ENCODE measurements around the gene RCBTB2.
A peak's percentile ranks its signal among the peaks of the same experiment; 100 is the strongest.

DNA sequence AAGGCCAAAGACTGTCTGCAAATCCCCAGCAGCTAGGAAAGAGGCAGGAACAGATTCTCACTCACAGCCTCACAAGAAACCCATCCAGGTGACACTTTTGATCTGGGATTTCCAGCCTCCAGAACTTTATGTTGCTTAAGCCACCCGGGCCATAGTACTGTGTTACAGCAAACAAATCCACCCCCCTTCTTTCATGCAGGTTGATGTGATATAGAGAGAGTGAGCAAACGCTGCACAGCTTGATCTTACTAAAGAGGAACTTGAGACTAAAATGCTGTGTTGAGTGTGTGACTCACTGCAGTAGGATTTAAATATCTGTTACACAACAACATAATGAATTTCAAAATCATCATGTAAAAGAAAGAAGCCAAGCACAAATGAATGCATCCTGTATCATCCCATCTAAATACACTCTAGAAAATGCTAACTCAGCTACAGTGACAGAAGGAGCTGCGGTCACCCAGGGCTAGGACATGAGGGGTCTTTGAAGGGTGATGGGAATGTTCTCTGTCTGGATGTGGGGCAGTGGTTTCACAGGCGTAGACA lies 32.2 kb downstream of the RCBTB2 start:
- TF ChIP-seq, protein P1, sequence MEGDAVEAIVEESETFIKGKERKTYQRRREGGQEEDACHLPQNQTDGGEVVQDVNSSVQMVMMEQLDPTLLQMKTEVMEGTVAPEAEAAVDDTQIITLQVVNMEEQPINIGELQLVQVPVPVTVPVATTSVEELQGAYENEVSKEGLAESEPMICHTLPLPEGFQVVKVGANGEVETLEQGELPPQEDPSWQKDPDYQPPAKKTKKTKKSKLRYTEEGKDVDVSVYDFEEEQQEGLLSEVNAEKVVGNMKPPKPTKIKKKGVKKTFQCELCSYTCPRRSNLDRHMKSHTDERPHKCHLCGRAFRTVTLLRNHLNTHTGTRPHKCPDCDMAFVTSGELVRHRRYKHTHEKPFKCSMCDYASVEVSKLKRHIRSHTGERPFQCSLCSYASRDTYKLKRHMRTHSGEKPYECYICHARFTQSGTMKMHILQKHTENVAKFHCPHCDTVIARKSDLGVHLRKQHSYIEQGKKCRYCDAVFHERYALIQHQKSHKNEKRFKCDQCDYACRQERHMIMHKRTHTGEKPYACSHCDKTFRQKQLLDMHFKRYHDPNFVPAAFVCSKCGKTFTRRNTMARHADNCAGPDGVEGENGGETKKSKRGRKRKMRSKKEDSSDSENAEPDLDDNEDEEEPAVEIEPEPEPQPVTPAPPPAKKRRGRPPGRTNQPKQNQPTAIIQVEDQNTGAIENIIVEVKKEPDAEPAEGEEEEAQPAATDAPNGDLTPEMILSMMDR (IDR thresholded peaks at IDR 0.05), result no peak
- TF ChIP-seq POLR2A (IDR thresholded peaks at IDR 0.05), result peak; percentile 14
- TF ChIP-seq POLR2AphosphoS5 (IDR thresholded peaks at IDR 0.05), result peak in 2 of 3 donors; percentile 20 to 24
